OCI-LY1 (cell line): ENCODE measurements around the gene UGT2B7.

Experiments used
- H2AFZ ChIP-seq: fragments of 200-600 bp; sonication (generic), shearing (Covaris generic); 2 replicates; pipeline ENCODE4 v1.6.0; 2014; ENCODE audit warnings: antibody characterized with exemption, mild to moderate bottlenecking, low read length
- H3F3A ChIP-seq: fragments of 200-600 bp; sonication (generic), shearing (Covaris generic); 2 replicates; pipeline ENCODE4 v1.6.0; 2014; ENCODE audit warnings: mild to moderate bottlenecking, antibody characterized with exemption, low read length, moderate library complexity; ENCODE audit not compliant: insufficient read depth
- H3K27ac ChIP-seq: fragments of 200-600 bp; sonication (generic); 2 replicates; pipeline ENCODE4 v1.5.1; 2014; ENCODE audit warnings: low read length, mixed run types, mild to moderate bottlenecking, low read depth; ENCODE audit not compliant: poor library complexity, severe bottlenecking
- H3K27me3 ChIP-seq: fragments of 200-600 bp; sonication (generic); 2 replicates; pipeline ENCODE4 v1.6.0; 2014; ENCODE audit warnings: antibody characterized with exemption, mild to moderate bottlenecking, low read length, moderate library complexity; ENCODE audit not compliant: insufficient read depth
- H3K36me3 ChIP-seq: fragments of 200-600 bp; sonication (generic); 2 replicates; pipeline ENCODE4 v1.6.1; 2014; ENCODE audit warnings: mild to moderate bottlenecking, antibody characterized with exemption, low read length, moderate library complexity, mixed read lengths; ENCODE audit not compliant: insufficient read depth
- H3K4me1 ChIP-seq: fragments of 200-600 bp; sonication (generic); 2 replicates; pipeline ENCODE4 v1.5.1; 2014; ENCODE audit warnings: mild to moderate bottlenecking, low read length, moderate library complexity; ENCODE audit not compliant: insufficient read depth, severe bottlenecking
- H3K4me2 ChIP-seq: fragments of 200-600 bp; sonication (generic), shearing (Covaris generic); 2 replicates; pipeline ENCODE4 v1.6.1; 2014; ENCODE audit warnings: low read length
- H3K4me3 ChIP-seq: fragments of 200-600 bp; sonication (generic); 2 replicates; pipeline ENCODE4 v1.5.1; 2014; ENCODE audit warnings: low read length, low read depth, mild to moderate bottlenecking, mixed read lengths; ENCODE audit not compliant: poor library complexity, severe bottlenecking
- H3K79me2 ChIP-seq: fragments of 200-600 bp; shearing (Covaris generic); 2 replicates; pipeline ENCODE4 v1.6.1; 2016; ENCODE audit warnings: mixed run types, low read length, mixed read lengths; ENCODE audit not compliant: insufficient read depth
- H3K9ac ChIP-seq: fragments of 200-600 bp; sonication (generic), shearing (Covaris generic); 2 replicates; pipeline ENCODE4 v1.6.1; 2014; ENCODE audit warnings: mild to moderate bottlenecking, low read length, mixed read lengths
- H3K9me2 ChIP-seq: fragments of 200-600 bp; sonication (generic), shearing (Covaris generic); 2 replicates; pipeline ENCODE4 v1.6.1; 2014; ENCODE audit warnings: low read depth, mild to moderate bottlenecking, low read length, mixed read lengths
- H3K9me3 ChIP-seq: fragments of 200-600 bp; shearing (Covaris generic); 2 replicates; pipeline ENCODE4 v1.6.1; 2014; ENCODE audit warnings: low read length, mixed read lengths
- H4K20me1 ChIP-seq: fragments of 200-600 bp; sonication (generic), shearing (Covaris generic); 2 replicates; pipeline ENCODE4 v1.6.0; 2016; ENCODE audit warnings: mild to moderate bottlenecking, low read length; ENCODE audit not compliant: insufficient read depth
- CTCF ChIP-seq: fragments of 200-600 bp; sonication (generic), shearing (Covaris generic); IDR thresholded peaks from 2 replicates; pipeline ENCODE4 v1.5.1; 2017; ENCODE audit warnings: mild to moderate bottlenecking, antibody characterized with exemption, low read length, moderate library complexity, mixed read lengths
- EZH2 ChIP-seq: fragments of 200-600 bp; sonication (generic), shearing (Covaris generic); IDR thresholded peaks from 2 replicates; pipeline ENCODE4 v1.8.0; 2017; ENCODE audit warnings: borderline replicate concordance, mixed run types, mild to moderate bottlenecking, antibody characterized with exemption, low read length, moderate library complexity, mixed read lengths

UGT2B7 gene

DNA sequence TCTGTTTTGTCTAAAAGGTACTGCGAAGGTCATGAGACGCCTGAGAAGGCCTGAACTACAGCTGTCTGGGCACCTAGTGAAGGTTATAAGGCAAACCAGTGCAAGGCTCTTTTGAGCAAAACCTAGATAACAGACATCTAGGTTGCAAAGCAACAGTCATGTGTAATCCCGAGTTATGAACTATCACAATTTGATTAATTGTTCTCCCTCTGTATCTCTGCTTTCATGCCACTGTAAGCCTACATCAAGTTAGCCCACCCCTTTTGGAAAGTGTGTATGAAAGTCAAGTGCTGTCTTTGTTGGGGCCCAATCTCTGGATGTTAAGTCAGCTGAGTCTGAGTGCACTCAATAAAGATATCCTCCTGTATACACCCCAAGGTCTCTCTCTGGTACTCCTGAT, 31.9 kb upstream of the UGT2B7 start:
- H3K36me3 ChIP-seq, result no peaks in the 10 kb centered on the region
- no peaks in the 10 kb centered on the region for H4K20me1 ChIP-seq
- no peaks in the 10 kb centered on the region for H3K4me1 ChIP-seq
- H3F3A ChIP-seq, result no peaks in the 10 kb centered on the region
- no peak overlapping the region for H3K27ac ChIP-seq
- no peak for TF ChIP-seq EZH2
- no peak for TF ChIP-seq CTCF
- no peaks in the 10 kb centered on the region for H3K9me2 ChIP-seq
- H3K9ac ChIP-seq, result no peak overlapping the region
- no peaks in the 10 kb centered on the region for H3K9me3 ChIP-seq
- no peak overlapping the region for H3K4me3 ChIP-seq
- no peaks in the 10 kb centered on the region for H3K27me3 ChIP-seq
- no peak overlapping the region for H2AFZ ChIP-seq
- no peaks in the 10 kb centered on the region for H3K79me2 ChIP-seq
- H3K4me2 ChIP-seq, result no peak overlapping the region

GRCh38 chr4:69066945-69067344, 29.3 kb upstream of the UGT2B7 start:
- Histone ChIP-seq H3F3A (no peaks in the 10 kb centered on the region), H3K9me2 (no peaks in the 10 kb centered on the region), H3K4me3 (no peak overlapping the region), H3K9me3 (no peaks in the 10 kb centered on the region), H3K4me1 (no peaks in the 10 kb centered on the region), H3K27ac (no peak overlapping the region), H3K36me3 (no peaks in the 10 kb centered on the region), H3K9ac (no peak overlapping the region), H2AFZ (no peak overlapping the region), H3K79me2 (no peaks in the 10 kb centered on the region), H3K4me2 (no peak overlapping the region), H3K27me3 (no peaks in the 10 kb centered on the region), H4K20me1 (no peaks in the 10 kb centered on the region)
- no peak for TF ChIP-seq EZH2
- TF ChIP-seq CTCF, result no peak

GRCh38 chr4:69069085-69069484, 27.2 kb upstream of the UGT2B7 start:
- H3K4me3 ChIP-seq, result no peak overlapping the region
- no peaks in the 10 kb centered on the region for H3K79me2 ChIP-seq
- no peak overlapping the region for H3K4me2 ChIP-seq

More at GRCh38 chr4:69069085-69069484, 27.2 kb upstream of the UGT2B7 start:
- Histone ChIP-seq H3K36me3 (no peaks in the 10 kb centered on the region), H3F3A (no peaks in the 10 kb centered on the region), H2AFZ (no peak overlapping the region), H4K20me1 (no peaks in the 10 kb centered on the region), H3K9me2 (no peaks in the 10 kb centered on the region), H3K27me3 (no peaks in the 10 kb centered on the region), H3K4me1 (no peaks in the 10 kb centered on the region), H3K9ac (no peak overlapping the region), H3K27ac (no peak overlapping the region), H3K9me3 (no peaks in the 10 kb centered on the region)
- TF ChIP-seq CTCF, result no peak
- no peak for TF ChIP-seq EZH2
